Kidney epithelial cell (primary cell): ENCODE data around the gene B3GAT1. TPM values are rescaled to one million over a fixed set of nuclear protein-coding genes. Genes with fewer than 3 reads are reported as not detected.

ENCODE experiments used
- DNase-seq: peaks from one replicate; pipeline ENCODE4 v3.0.0-alpha.2; 2010; ENCODE audit warnings: low read depth
- H3K27me3 ChIP-seq: 2 replicates; pipeline ENCODE4 v1.6.0; 2011; ENCODE audit warnings: low read length; ENCODE audit not compliant: control insufficient read depth, insufficient read depth
- H3K36me3 ChIP-seq: 2 replicates; pipeline ENCODE4 v1.5.1; 2011; ENCODE audit warnings: low read length; ENCODE audit not compliant: control insufficient read depth, insufficient read depth
- H3K4me3 ChIP-seq: 2 replicates; pipeline ENCODE4 v1.5.1; 2011; ENCODE audit warnings: low read depth, mild to moderate bottlenecking, control low read depth, low read length
- total RNA-seq: library from RNA; depleted of rRNA; stranded (reverse); fragments of >200 nt; gene quantifications from 2 replicates; pipeline ENCODE4 v1.2.3, GENCODE V29; 2015
- TF ChIP-seq, protein P1 (sequence below): IDR thresholded peaks from 2 replicates; pipeline ENCODE4 v1.5.1; 2011; ENCODE audit warnings: mild to moderate bottlenecking, moderate library complexity, low read length, control low read depth, inconsistent platforms; ENCODE audit not compliant: insufficient read depth, poor library complexity, severe bottlenecking

B3GAT1 gene
- total RNA-seq, 1 donor from 2014 or later: 0.71 TPM

DNA sequence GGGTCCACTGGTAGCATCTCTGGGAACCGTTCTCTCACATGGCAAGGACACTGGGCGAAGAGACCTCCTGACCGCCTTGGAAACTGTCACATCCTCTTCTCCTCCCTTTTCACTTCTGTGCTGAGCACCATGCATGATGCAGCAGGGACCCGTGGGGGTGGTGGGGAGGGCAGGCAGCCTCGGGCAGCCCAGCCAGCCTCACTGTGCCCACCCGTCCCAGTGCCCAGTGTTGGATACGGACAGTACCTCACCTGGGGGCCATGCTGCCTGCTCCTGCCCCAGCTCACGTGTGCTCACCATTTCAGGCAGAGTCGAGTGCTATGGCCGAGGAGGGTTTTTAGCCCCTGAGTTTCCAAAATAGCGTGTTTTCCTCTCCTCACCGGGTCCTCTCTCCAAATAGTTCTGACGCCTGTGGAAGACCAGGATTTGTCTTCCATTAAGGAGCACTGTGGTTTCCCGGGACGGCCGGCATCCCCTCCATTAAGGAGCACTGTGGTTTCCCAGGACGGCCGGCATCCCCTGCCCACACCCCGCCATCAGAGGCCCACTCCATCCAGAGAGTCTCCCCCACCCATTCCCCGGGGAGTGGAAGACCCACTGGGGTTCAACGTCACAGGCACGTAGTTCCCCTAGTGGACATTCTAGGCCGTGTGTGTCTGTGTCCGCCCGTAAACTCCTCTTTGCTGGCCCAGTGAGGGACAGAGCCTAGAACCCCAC, 22.4 kb downstream of the B3GAT1 start:
- DNase-seq: no peak
- TF ChIP-seq, protein P1, sequence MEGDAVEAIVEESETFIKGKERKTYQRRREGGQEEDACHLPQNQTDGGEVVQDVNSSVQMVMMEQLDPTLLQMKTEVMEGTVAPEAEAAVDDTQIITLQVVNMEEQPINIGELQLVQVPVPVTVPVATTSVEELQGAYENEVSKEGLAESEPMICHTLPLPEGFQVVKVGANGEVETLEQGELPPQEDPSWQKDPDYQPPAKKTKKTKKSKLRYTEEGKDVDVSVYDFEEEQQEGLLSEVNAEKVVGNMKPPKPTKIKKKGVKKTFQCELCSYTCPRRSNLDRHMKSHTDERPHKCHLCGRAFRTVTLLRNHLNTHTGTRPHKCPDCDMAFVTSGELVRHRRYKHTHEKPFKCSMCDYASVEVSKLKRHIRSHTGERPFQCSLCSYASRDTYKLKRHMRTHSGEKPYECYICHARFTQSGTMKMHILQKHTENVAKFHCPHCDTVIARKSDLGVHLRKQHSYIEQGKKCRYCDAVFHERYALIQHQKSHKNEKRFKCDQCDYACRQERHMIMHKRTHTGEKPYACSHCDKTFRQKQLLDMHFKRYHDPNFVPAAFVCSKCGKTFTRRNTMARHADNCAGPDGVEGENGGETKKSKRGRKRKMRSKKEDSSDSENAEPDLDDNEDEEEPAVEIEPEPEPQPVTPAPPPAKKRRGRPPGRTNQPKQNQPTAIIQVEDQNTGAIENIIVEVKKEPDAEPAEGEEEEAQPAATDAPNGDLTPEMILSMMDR: no peak
- Histone ChIP-seq H3K4me3 (no peak overlapping the region), H3K27me3 (no peaks in the 10 kb centered on the region), H3K36me3 (no peaks in the 10 kb centered on the region)

DNA sequence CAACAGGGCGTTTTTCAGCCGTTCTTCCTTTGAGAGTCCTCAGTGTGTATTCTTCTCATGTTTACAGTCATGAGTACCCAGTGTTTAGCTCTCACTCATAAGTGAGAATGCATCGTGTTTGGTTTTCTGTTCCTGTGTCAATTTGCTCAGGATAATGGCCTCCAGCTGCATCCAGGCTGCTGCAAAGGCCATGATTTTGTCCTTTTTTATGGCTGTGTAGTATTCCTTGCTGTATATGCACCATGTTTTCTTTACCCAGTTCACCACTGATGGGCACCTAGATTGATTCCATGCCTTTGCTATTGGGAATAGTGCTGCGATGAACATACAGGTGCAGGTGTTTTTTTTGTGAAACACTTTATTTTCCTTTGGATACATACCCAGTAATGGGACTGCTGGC, 23.5 kb downstream of the B3GAT1 start:
- TF ChIP-seq, protein P1: no peak
- Histone ChIP-seq H3K4me3 (no peak overlapping the region), H3K27me3 (no peaks in the 10 kb centered on the region), H3K36me3 (no peaks in the 10 kb centered on the region)
- no peak for DNase-seq

DNA sequence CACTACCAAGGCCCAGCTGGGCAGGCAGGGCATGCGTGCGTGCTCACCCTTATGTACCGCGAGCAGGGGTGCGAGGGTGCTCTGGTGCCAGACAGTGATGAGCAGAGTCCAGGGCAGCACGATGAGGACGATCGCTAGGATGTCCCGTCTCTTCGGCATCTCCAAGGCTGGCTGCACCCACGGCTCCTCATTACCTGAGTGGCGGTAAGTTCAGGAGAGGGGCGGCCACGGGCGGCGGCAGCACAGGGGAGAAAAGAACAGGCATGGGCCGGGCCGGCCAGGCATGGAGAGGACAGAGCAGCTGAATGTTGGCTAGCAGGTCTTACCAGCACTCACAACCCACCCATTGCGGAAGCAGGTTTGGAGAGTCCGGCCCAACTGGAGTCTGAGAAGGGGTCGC, 24.5 kb downstream of the B3GAT1 start:
- no peaks in the 10 kb centered on the region for H3K27me3 ChIP-seq

DNA sequence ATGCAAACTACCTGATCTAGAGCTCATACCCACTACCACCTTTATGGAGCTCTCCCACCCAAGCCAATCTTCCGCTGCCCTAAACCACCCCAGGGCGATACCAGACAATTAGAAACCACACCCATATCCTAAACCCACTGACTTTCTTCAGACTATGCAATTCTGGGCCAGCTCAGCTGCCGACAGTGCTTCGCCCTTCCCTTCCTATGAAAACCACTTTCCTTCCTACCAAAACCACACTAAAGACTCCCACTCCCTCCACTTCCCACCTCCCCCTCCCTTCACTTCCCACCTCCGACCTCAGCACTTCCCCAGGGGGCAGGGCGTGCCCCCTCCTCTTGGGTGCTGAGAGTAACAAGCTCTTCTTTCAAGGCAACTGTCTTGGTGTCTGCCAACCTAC, 25.1 kb downstream of the B3GAT1 start:
- TF ChIP-seq, protein P1: no peak
- Histone ChIP-seq H3K36me3 (no peaks in the 10 kb centered on the region), H3K4me3 (no peak overlapping the region), H3K27me3 (no peaks in the 10 kb centered on the region)
- DNase-seq: no peak

More for the DNA sequence above, 24.5 kb downstream of the B3GAT1 start:
- TF ChIP-seq, protein P1: no peak
- DNase-seq: no peak
- Histone ChIP-seq H3K36me3 (no peaks in the 10 kb centered on the region), H3K4me3 (no peak overlapping the region)

DNA sequence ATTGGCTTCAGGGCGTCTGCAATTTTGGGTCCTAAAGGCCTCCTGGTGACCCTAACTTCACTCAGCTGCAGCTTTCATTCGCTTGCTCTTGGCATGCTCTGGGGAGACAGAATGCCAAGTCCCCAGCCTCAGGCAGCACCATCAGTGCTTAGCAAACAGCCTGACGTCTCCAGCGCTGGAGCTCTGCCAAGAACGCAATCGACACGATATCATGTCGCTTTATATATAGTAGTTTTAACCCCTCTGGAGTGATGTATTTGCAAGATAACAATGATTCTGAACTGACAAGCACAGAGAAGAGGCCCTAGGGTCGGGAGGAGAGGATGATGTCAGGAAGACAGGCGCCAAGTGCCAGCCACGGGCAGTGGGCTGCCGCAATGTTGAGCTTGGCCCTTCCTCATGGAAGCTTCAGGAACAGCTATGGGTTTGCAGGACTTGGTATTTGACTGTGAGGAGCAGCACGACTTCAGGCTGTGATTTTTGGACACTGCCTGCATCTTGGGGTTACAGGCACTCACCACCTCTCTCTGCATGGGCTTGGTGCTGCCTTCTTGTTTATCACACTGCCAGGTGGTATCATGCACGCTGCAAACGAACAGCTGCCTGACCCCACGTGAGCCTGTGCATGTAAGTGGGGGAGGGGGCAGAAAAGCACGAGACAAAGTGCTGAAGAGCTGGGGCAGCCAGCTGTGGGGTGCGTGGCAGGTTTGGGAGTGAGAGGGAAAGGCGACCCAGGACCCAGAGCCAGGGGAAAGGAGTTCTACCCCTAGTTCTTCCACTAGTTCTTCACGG, 26.1 kb downstream of the B3GAT1 start:
- no peak for DNase-seq
- Histone ChIP-seq H3K4me3 (no peak overlapping the region), H3K36me3 (no peaks in the 10 kb centered on the region), H3K27me3 (no peaks in the 10 kb centered on the region)
- TF ChIP-seq, protein P1: no peak
